Right lobe of liver (tissue), 6 donors: ENCODE data around the gene CST4. TPM values are rescaled to one million over a fixed set of nuclear protein-coding genes. Genes with fewer than 3 reads are reported as not detected.

Source experiments
- ATAC-seq, 4 donors: fragments of 200-7000 bp; cut with Tn5 transposase; one replicate each; pipeline ENCODE4 v1.9.1; 2020; ENCODE audit warnings: mild to moderate bottlenecking in 4 of 4, moderate library complexity in 4 of 4
- DNase-seq, 3 donors: peaks; one replicate each; pipeline ENCODE4 v3.0.0-alpha.2; 2020
- H3K27ac ChIP-seq, 3 donors: fragments of 200-600 bp; one replicate each; pipeline ENCODE4 v1.8.0; 2022
- H3K27me3 ChIP-seq, 2 donors: fragments of 200-600 bp; one replicate each; pipeline ENCODE4 v1.8.0; 2022
- H3K36me3 ChIP-seq, 4 donors: fragments of 200-600 bp; sonication (generic) in 1 of 4; one replicate each; pipeline versions ENCODE4 v1.5.1 to v1.8.0; 2017 to 2022; ENCODE audit warnings: control low read depth in 1 of 4
- H3K4me1 ChIP-seq, 4 donors: fragments of 200-600 bp; sonication (generic) in 1 of 4; one replicate each; pipeline versions ENCODE4 v1.5.1 to v1.8.0; 2017 to 2022; ENCODE audit warnings: control low read depth in 1 of 4
- H3K4me3 ChIP-seq, 3 donors: fragments of 200-600 bp; one replicate each; pipeline ENCODE4 v1.8.0; 2022
- H3K9me3 ChIP-seq, 4 donors: fragments of 200-600 bp; sonication (generic) in 1 of 4; one replicate each; pipeline versions ENCODE4 v1.5.1 to v1.8.0; 2017 to 2022; ENCODE audit warnings: control low read depth in 1 of 4
- POLR2A ChIP-seq: fragments of 450-650 bp; IDR thresholded peaks from one replicate; pipeline ENCODE4 v1.6.1; 2017; ENCODE audit warnings: antibody characterized with exemption, mild to moderate bottlenecking
- WGBS: methylation state at CpG from one replicate; pipeline ENCODE4 v1.1.6; 2018; ENCODE audit warnings: low coverage, low lambda C conversion rate; ENCODE audit not compliant: insufficient coverage; ENCODE audit errors: missing lambda C conversion rate; 5-methylcytosine and 5-hydroxymethylcytosine counted together
- intact Hi-C, 2 donors: fragments of 100-400 bp; cut with DNase I; formaldehyde crosslinking; loops; one replicate each; pipeline versions ENCODE4 v1.11.2 to v1.14.1; 2022
- total RNA-seq, 6 experiments: library from RNA; depleted of rRNA in 2 of 6; stranded (reverse); fragments of >200 nt in 2 of 6; fragmentation: NEBNext Ultra II Directional in 3 of 6; extraction: Animal tissue kit (Norgen Biotek cat#: 25700) in 3 of 6; gene quantifications; one replicate each; pipeline versions ENCODE4 v1.1.0 to v1.2.4, GENCODE V29; 2016 to 2023
- TF ChIP-seq, protein P1 (sequence below), 4 donors: fragments of 200-600 bp in 3 of 4; fragments of 450-650 bp in 1 of 4; IDR thresholded peaks; one replicate each; pipeline versions ENCODE4 v1.5.1 to v1.8.0; 2016 to 2022; ENCODE audit warnings: antibody characterized with exemption in 4 of 4, mild to moderate bottlenecking in 2 of 4
- donor health status: DM: no; HTN: yes; CAD: no.
- donor health status: DM: no; HTN: no; CAD: no.
- donor health status: DM: no; HTN: no; CAD: no.
- donor health status: DM: no; HTN: yes; CAD: no.
- donor health status: DM: no; HTN: yes; CAD: no.

The CST4 gene
- total RNA-seq, 6 experiments from 2014 or later = not detected

DNA sequence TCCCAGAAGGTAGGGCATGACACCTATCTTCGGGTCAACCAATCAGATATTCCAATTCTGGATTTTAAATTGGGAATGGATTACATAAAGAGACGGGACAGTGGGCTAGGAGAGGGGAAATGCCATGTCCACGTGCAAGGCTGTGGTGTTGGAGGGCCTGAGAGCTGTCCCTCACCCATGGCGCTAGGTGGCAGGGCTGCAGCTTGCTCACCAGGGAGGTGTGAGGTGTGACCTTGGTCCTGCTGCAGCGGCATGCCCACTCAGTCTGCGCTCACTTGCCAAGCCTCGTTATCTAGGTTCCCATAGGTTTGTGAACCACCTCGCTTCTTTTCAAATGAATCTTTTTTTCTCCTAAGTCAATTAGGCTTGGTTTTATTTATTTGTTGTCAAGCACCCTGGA is 31.6 kb downstream of the CST4 start:
- TF ChIP-seq, protein P1, sequence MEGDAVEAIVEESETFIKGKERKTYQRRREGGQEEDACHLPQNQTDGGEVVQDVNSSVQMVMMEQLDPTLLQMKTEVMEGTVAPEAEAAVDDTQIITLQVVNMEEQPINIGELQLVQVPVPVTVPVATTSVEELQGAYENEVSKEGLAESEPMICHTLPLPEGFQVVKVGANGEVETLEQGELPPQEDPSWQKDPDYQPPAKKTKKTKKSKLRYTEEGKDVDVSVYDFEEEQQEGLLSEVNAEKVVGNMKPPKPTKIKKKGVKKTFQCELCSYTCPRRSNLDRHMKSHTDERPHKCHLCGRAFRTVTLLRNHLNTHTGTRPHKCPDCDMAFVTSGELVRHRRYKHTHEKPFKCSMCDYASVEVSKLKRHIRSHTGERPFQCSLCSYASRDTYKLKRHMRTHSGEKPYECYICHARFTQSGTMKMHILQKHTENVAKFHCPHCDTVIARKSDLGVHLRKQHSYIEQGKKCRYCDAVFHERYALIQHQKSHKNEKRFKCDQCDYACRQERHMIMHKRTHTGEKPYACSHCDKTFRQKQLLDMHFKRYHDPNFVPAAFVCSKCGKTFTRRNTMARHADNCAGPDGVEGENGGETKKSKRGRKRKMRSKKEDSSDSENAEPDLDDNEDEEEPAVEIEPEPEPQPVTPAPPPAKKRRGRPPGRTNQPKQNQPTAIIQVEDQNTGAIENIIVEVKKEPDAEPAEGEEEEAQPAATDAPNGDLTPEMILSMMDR (IDR thresholded peaks at IDR 0.05) = no peak
- TF ChIP-seq POLR2A = no peak
- 78% methylated on average over 6 of the region's 8 CpGs for WGBS
- Histone ChIP-seq H3K27ac (no peak overlapping the region), H3K4me1 (peaks cover 0 to 3% (median 0%) of the 10 kb centered on the region in 4 donors), H3K27me3 (no peaks in the 10 kb centered on the region), H3K36me3 (no peaks in the 10 kb centered on the region), H3K9me3 (no peaks in the 10 kb centered on the region), H3K4me3 (no peak overlapping the region)
- intact Hi-C loops = no loop called here
- DNase-seq = no peak
- peak in 2 of 4 donors; percentile 30 to 50 for ATAC-seq

DNA sequence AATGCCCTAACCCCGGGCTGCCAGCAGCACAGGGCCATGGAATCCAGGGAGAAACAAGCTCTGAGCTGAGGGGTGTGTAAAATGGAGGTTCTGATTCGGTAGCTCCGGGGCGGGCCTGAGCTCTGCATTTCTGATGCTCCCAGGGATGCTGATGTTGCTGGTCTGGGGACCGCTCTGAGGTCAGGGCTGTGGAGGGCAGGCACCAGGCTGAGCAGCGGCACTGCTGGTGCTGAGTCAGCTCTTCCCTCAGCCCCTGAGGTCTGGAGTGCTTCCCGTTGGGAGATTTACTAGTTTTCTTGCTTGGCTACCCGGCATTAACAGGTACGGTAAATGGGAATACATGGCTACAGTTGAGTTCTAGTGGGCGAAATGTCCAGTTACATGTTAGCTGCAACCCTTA is 32.5 kb downstream of the CST4 start:
- Histone ChIP-seq H3K36me3 (no peaks in the 10 kb centered on the region), H3K27me3 (no peaks in the 10 kb centered on the region), H3K4me1 (no peaks in the 10 kb centered on the region), H3K9me3 (no peaks in the 10 kb centered on the region), H3K4me3 (no peak overlapping the region), H3K27ac (no peak overlapping the region)
- intact Hi-C loops = no loop called here
- 50% methylated on average over 8 of the region's 10 CpGs for WGBS
- TF ChIP-seq, protein P1 (IDR thresholded peaks at IDR 0.05) = no peak
- TF ChIP-seq POLR2A = no peak
- DNase-seq (no peak), ATAC-seq (peak; percentile 36 to 62 (median 54))

DNA sequence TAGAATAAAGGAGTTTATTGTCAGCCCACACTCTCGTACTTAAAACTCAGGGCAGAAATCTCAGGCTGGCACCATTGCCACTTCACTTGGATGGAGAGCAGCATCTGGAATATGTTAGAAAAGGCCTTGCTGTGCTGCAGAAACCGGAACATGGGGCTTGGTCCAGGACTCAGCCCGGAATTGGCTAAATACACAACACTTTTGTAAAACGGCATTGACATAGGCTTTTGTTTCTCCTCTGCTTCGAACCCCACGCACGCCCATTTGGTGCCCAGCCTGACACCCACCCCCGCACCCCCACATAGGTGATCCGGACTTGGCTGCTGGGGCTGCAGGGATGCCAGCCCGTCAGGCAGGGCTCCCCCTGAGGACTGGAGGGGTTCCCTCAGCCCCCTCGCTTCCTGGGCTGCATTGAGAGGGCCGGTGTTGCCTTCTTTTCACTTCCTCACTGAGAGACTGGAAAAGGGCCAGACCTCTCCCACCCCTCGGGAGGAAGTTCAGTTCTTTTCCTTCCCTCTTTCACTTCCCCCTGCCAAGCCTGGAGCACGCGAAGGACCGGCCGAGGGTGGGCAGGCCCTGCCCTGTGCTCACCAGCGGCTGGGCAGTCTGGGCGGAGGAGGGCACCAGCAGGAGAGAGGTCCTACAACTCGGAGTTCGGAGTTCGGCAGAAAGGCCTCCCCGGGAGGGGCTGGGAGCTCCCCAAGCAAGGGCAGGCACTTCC is 33.2 kb downstream of the CST4 start:
- no peak overlapping the region for H3K27ac ChIP-seq
- H3K27me3 ChIP-seq = no peaks in the 10 kb centered on the region
- H3K4me1 ChIP-seq = no peaks in the 10 kb centered on the region
- TF ChIP-seq, protein P1 (IDR thresholded peaks at IDR 0.05) = no peak
- no peak for TF ChIP-seq POLR2A
- peak; percentile 71 to 82 (median 78) for ATAC-seq
- peak in 1 of 3 donors; percentile 68 for DNase-seq
- intact Hi-C loops = no loop called here
- 55% methylated on average over 9 of the region's 23 CpGs for WGBS
- no peaks in the 10 kb centered on the region for H3K36me3 ChIP-seq
- no peaks in the 10 kb centered on the region for H3K9me3 ChIP-seq
- H3K4me3 ChIP-seq = no peak overlapping the region

DNA sequence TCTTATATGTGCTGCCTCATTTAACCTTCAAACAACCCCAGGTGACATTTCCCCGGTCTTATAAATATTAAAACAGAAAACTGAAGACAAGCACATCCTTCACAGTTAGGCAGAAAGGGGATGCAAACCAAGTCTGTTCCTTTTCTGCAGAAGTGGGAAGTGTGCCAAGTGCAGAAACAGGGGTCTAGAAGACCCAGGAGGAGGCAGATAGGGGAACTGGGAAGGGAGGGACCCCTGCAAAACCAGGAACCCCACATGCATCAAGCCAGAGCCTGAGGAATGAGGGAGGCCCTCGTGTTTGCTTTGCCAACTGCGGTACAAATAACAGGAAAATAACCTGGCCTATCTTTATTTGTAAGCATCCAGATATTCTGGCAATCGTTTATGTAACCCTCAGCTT is 34.1 kb downstream of the CST4 start:
- ATAC-seq (no peak), DNase-seq (no peak)
- no peaks in the 10 kb centered on the region for H3K4me1 ChIP-seq
- TF ChIP-seq, protein P1 (IDR thresholded peaks at IDR 0.05) = no peak
- no peak for TF ChIP-seq POLR2A
- H3K27me3 ChIP-seq = no peaks in the 10 kb centered on the region
- intact Hi-C loops = no loop called here
- no peak overlapping the region for H3K4me3 ChIP-seq
- 49% methylated on average over 3 of the region's 4 CpGs for WGBS
- H3K27ac ChIP-seq = no peak overlapping the region
- no peaks in the 10 kb centered on the region for H3K9me3 ChIP-seq
- no peaks in the 10 kb centered on the region for H3K36me3 ChIP-seq
